Trophoblast cell (in vitro differentiated cells and primary cell): ENCODE results near the gene SCAP.

Experiments used
- DNase-seq, 2 donors: peaks; one replicate each; pipeline ENCODE4 v3.0.0-alpha.2; 2016
- H2AFZ ChIP-seq: 2 replicates; pipeline ENCODE4 v1.6.1; 2013; ENCODE audit warnings: low read length, moderate library complexity, mild to moderate bottlenecking; ENCODE audit not compliant: insufficient read depth, poor library complexity
- H2AK5ac ChIP-seq: 2 replicates; pipeline ENCODE4 v1.6.1; 2013; ENCODE audit warnings: mild to moderate bottlenecking, low read length
- H2BK120ac ChIP-seq: 2 replicates; pipeline ENCODE4 v1.6.1; 2013; ENCODE audit warnings: low read length, mild to moderate bottlenecking, moderate library complexity; ENCODE audit not compliant: insufficient read depth, poor library complexity
- H2BK12ac ChIP-seq: 2 replicates; pipeline ENCODE4 v1.6.1; 2013; ENCODE audit warnings: mild to moderate bottlenecking, low read length, moderate library complexity
- H2BK5ac ChIP-seq: 2 replicates; pipeline ENCODE4 v1.6.1; 2013; ENCODE audit warnings: low read length, low read depth, moderate library complexity, mild to moderate bottlenecking; ENCODE audit not compliant: poor library complexity
- H3K14ac ChIP-seq: 2 replicates; pipeline ENCODE4 v1.6.1; 2013; ENCODE audit warnings: mild to moderate bottlenecking, low read length
- H3K18ac ChIP-seq: 2 replicates; pipeline ENCODE4 v1.6.1; 2013; ENCODE audit warnings: mild to moderate bottlenecking, low read length
- H3K23ac ChIP-seq: 2 replicates; pipeline ENCODE4 v1.6.1; 2013; ENCODE audit warnings: low read length
- H3K27ac ChIP-seq: 2 replicates; pipeline ENCODE4 v1.5.1; 2013; ENCODE audit warnings: low read depth, mild to moderate bottlenecking, inconsistent platforms, low read length, moderate library complexity
- H3K27me3 ChIP-seq: 2 replicates; pipeline ENCODE4 v1.6.1; 2013; ENCODE audit warnings: inconsistent platforms, mild to moderate bottlenecking, low read length, moderate library complexity; ENCODE audit not compliant: insufficient read depth
- H3K36me3 ChIP-seq, 2 experiments: 1 replicate in 1 of 2; 2 replicates in 1 of 2; pipeline ENCODE4 v1.6.1; 2013; ENCODE audit warnings: low read length in 2 of 2, mild to moderate bottlenecking in 2 of 2, moderate library complexity in 1 of 2; ENCODE audit not compliant: insufficient read depth in 2 of 2, control insufficient read depth in 1 of 2
- H3K4ac ChIP-seq: 2 replicates; pipeline ENCODE4 v1.6.1; 2013; ENCODE audit warnings: low read depth, mild to moderate bottlenecking, low read length, moderate library complexity
- H3K4me1 ChIP-seq, 2 experiments: 1 replicate in 1 of 2; 2 replicates in 1 of 2; pipeline ENCODE4 v1.6.1; 2013; ENCODE audit warnings: low read length in 2 of 2, mild to moderate bottlenecking in 2 of 2, moderate library complexity in 1 of 2; ENCODE audit not compliant: insufficient read depth in 2 of 2, control insufficient read depth in 1 of 2
- H3K4me2 ChIP-seq: 2 replicates; pipeline ENCODE4 v1.6.1; 2013; ENCODE audit warnings: inconsistent platforms, mild to moderate bottlenecking, low read length, moderate library complexity
- H3K4me3 ChIP-seq: 2 replicates; pipeline ENCODE4 v1.5.1; 2013; ENCODE audit warnings: mild to moderate bottlenecking, low read depth, low read length, inconsistent platforms
- H3K79me1 ChIP-seq: one replicate; pipeline ENCODE4 v1.6.1; 2013; ENCODE audit warnings: low read length
- H3K79me2 ChIP-seq: 2 replicates; pipeline ENCODE4 v1.6.1; 2013; ENCODE audit warnings: low read length, mild to moderate bottlenecking; ENCODE audit not compliant: control insufficient read depth, insufficient read depth, poor library complexity
- H3K9ac ChIP-seq: 2 replicates; pipeline ENCODE4 v1.6.1; 2013; ENCODE audit warnings: mild to moderate bottlenecking, low read length
- H3K9me3 ChIP-seq: 2 replicates; pipeline ENCODE4 v1.6.1; 2013; ENCODE audit warnings: low read depth, mild to moderate bottlenecking, control low read depth, inconsistent platforms, low read length; ENCODE audit not compliant: insufficient read depth
- H4K12ac ChIP-seq: 2 replicates; pipeline ENCODE4 v1.6.1; 2013; ENCODE audit warnings: low read depth, mild to moderate bottlenecking, low read length, moderate library complexity
- H4K8ac ChIP-seq: 2 replicates; pipeline ENCODE4 v1.6.1; 2013; ENCODE audit warnings: low read depth, mild to moderate bottlenecking, low read length, moderate library complexity
- H4K91ac ChIP-seq: one replicate; pipeline ENCODE4 v1.6.1; 2013; ENCODE audit warnings: low read depth, mild to moderate bottlenecking, low read length, moderate library complexity
- WGBS: extraction: QIAGEN DNeasy Blood & Tissue Kit; methylation state at CpG from one replicate; pipeline ENCODE4 v1.1.7; 2013; ENCODE audit warnings: missing lambda C conversion rate; ENCODE audit not compliant: insufficient read length, insufficient coverage; ENCODE audit errors: extremely low coverage; 5-methylcytosine and 5-hydroxymethylcytosine counted together

The SCAP gene

DNA sequence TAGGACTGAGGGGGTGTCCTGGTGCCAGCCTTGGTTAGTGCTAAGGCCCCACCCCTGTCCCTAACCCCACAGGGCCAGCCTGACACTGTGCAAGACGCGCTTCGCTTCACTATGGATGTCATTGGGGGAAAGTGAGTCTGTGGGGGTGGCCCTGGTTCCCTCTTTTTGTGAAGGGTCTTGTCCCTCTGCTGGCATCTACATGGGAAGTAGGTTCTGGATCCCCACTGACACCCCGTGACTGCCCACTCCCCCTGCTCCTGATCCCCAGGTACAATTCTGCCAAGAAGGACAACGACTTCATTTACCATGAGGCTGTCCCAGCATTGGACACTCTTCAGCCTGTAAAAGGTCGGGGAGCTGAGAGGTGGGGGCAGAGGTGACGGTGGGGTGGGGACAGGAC, 68.5 kb downstream of the SCAP start:
- no peak overlapping the region for H4K12ac ChIP-seq
- H3K27me3 ChIP-seq: no peaks in the 10 kb centered on the region
- H3K79me2 ChIP-seq: peaks cover 2% of the 10 kb centered on the region
- no peak overlapping the region for H3K4me3 ChIP-seq
- H3K14ac ChIP-seq: no peak overlapping the region
- no peak overlapping the region for H3K4ac ChIP-seq
- H3K4me1 ChIP-seq: no peaks in the 10 kb centered on the region
- no peak overlapping the region for H3K23ac ChIP-seq
- no peak overlapping the region for H3K27ac ChIP-seq
- no peak for DNase-seq
- H2BK5ac ChIP-seq: no peak overlapping the region
- no peak overlapping the region for H4K8ac ChIP-seq
- H3K36me3 ChIP-seq: peaks cover 63 to 69% of the 10 kb centered on the region in 2 experiments
- H2BK120ac ChIP-seq: no peak overlapping the region
- H3K79me1 ChIP-seq: no peaks in the 10 kb centered on the region
- peaks cover 3% of the 10 kb centered on the region for H3K9me3 ChIP-seq
- no peak overlapping the region for H3K9ac ChIP-seq
- H2BK12ac ChIP-seq: no peak overlapping the region
- H4K91ac ChIP-seq: no peak overlapping the region
- no peak overlapping the region for H2AK5ac ChIP-seq
- WGBS: no CpG with 5 or more reads among the region's 7 CpGs
- no peak overlapping the region for H3K18ac ChIP-seq
- H3K4me2 ChIP-seq: no peak overlapping the region
- H2AFZ ChIP-seq: no peak overlapping the region

DNA sequence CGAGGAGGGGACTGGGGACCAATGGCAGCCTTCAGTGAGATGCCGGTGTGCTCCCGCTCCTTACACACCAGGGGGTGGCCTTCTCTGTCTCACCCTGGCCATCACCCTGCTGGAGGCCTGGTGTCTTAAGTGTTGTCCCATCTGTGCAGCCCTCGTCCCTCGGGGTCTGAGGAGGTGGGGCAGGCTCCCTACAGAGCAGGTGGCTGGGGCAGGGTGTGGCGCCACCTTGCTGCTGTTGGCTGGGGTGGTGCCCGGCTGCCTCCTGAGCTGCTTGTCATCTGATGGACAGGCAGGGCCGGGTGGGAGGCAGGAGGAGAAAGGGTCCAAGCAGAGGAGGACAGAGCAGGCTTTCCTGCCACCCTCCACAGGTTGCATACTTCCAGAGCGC, 69.0 kb downstream of the SCAP start:
- H3K36me3 ChIP-seq: peaks cover 58 to 64% of the 10 kb centered on the region in 2 experiments

GRCh38 chr3:47405820-47406761, 69.7 kb downstream of the SCAP start:
- no peak overlapping the region for H2AK5ac ChIP-seq

More for the DNA sequence above, 69.0 kb downstream of the SCAP start:
- peaks cover 2% of the 10 kb centered on the region for H3K79me2 ChIP-seq
- no peak overlapping the region for H3K18ac ChIP-seq
- no peak overlapping the region for H2BK12ac ChIP-seq
- H3K4me1 ChIP-seq: no peaks in the 10 kb centered on the region
- no peak overlapping the region for H4K12ac ChIP-seq
- H3K79me1 ChIP-seq: no peaks in the 10 kb centered on the region
- no peak overlapping the region for H3K4me3 ChIP-seq
- no peak overlapping the region for H2AFZ ChIP-seq
- no peak overlapping the region for H2BK5ac ChIP-seq
- no CpG with 5 or more reads among the region's 9 CpGs for WGBS
- H2AK5ac ChIP-seq: no peak overlapping the region
- H3K9ac ChIP-seq: no peak overlapping the region
- no peaks in the 10 kb centered on the region for H3K27me3 ChIP-seq
- H3K4me2 ChIP-seq: no peak overlapping the region
- no peak for DNase-seq
- peaks cover 3% of the 10 kb centered on the region for H3K9me3 ChIP-seq
- no peak overlapping the region for H3K27ac ChIP-seq
- no peak overlapping the region for H4K8ac ChIP-seq
- H2BK120ac ChIP-seq: no peak overlapping the region
- no peak overlapping the region for H3K14ac ChIP-seq
- H3K4ac ChIP-seq: no peak overlapping the region
- no peak overlapping the region for H4K91ac ChIP-seq
- H3K23ac ChIP-seq: no peak overlapping the region

GRCh38 chr3:47404955-47405790, 70.6 kb downstream of the SCAP start:
- Histone ChIP-seq H3K23ac (no peak overlapping the region), H3K27ac (no peak overlapping the region), H2BK12ac (no peak overlapping the region), H3K18ac (no peak overlapping the region), H4K12ac (no peak overlapping the region), H4K8ac (no peak overlapping the region), H3K9ac (no peak overlapping the region), H3K9me3 (peaks cover 3% of the 10 kb centered on the region), H3K79me1 (no peaks in the 10 kb centered on the region), H3K79me2 (peaks cover 2% of the 10 kb centered on the region), H3K27me3 (no peaks in the 10 kb centered on the region), H3K4me1 (no peaks in the 10 kb centered on the region), H2AFZ (no peak overlapping the region), H2BK5ac (no peak overlapping the region), H2AK5ac (no peak overlapping the region), H3K4me3 (no peak overlapping the region), H3K4me2 (no peak overlapping the region), H2BK120ac (no peak overlapping the region), H3K36me3 (peaks cover 47 to 50% of the 10 kb centered on the region in 2 experiments), H4K91ac (no peak overlapping the region), H3K4ac (no peak overlapping the region), H3K14ac (no peak overlapping the region)
- WGBS: no CpG with 5 or more reads among the region's 9 CpGs
- no peak for DNase-seq

More at GRCh38 chr3:47405820-47406761, 69.7 kb downstream of the SCAP start:
- no peak for DNase-seq
- H3K79me2 ChIP-seq: peaks cover 2% of the 10 kb centered on the region
- H3K14ac ChIP-seq: no peak overlapping the region
- no peak overlapping the region for H4K12ac ChIP-seq
- H3K9me3 ChIP-seq: peaks cover 3% of the 10 kb centered on the region
- no peak overlapping the region for H2BK12ac ChIP-seq
- no peak overlapping the region for H3K23ac ChIP-seq
- H3K27ac ChIP-seq: no peak overlapping the region
- no peak overlapping the region for H3K9ac ChIP-seq
- H3K27me3 ChIP-seq: no peaks in the 10 kb centered on the region
- no peak overlapping the region for H3K4me3 ChIP-seq
- peaks cover 51 to 58% of the 10 kb centered on the region in 2 experiments for H3K36me3 ChIP-seq
- WGBS: no CpG with 5 or more reads among the region's 31 CpGs
- no peak overlapping the region for H3K4me2 ChIP-seq
- H3K18ac ChIP-seq: no peak overlapping the region
- no peak overlapping the region for H4K91ac ChIP-seq
- H2BK5ac ChIP-seq: no peak overlapping the region
- no peaks in the 10 kb centered on the region for H3K4me1 ChIP-seq
- H3K79me1 ChIP-seq: no peaks in the 10 kb centered on the region
- H4K8ac ChIP-seq: no peak overlapping the region
- no peak overlapping the region for H2AFZ ChIP-seq
- no peak overlapping the region for H3K4ac ChIP-seq
- no peak overlapping the region for H2BK120ac ChIP-seq
